ENCODE measurements around the gene DCAF7.
A peak's percentile ranks its signal among the peaks of the same experiment; 100 is the strongest.

The DCAF7 gene

GRCh38 chr17:63549946-63550816, at the start of gene DCAF7:
DCAF7 (plus strand) TSS chr17:63550477; CDS start chr17:63550678, 201 bp downstream.
- peak; percentile 100 for DNase-seq

- DNase-seq: no peak
Observed at GRCh38 chr17:63500543-63501390, 49.5 kb upstream of the DCAF7 start.

GRCh38 chr17:63503341-63503705, 47.0 kb upstream of the DCAF7 start:
- DNase-seq: no peak

GRCh38 chr17:63504261-63504660, 46.0 kb upstream of the DCAF7 start:
- no peak for DNase-seq

GRCh38 chr17:63505341-63505740, 44.9 kb upstream of the DCAF7 start:
- DNase-seq: no peak

- DNase-seq: no peak
Observed at GRCh38 chr17:63506627-63507026, 43.6 kb upstream of the DCAF7 start.

- DNase-seq: no peak
Observed at GRCh38 chr17:63511331-63511730, 38.9 kb upstream of the DCAF7 start.

- DNase-seq: no peak
Observed at GRCh38 chr17:63512388-63512787, 37.9 kb upstream of the DCAF7 start.

- no peak for DNase-seq
Observed at GRCh38 chr17:63512896-63513644, 37.2 kb upstream of the DCAF7 start.

- DNase-seq: no peak
Observed at GRCh38 chr17:63514477-63514876, 35.8 kb upstream of the DCAF7 start.

GRCh38 chr17:63514974-63515373, 35.3 kb upstream of the DCAF7 start:
- DNase-seq: no peak

GRCh38 chr17:63515426-63515825, 34.9 kb upstream of the DCAF7 start:
- DNase-seq: no peak

GRCh38 chr17:63516910-63517824, 33.1 kb upstream of the DCAF7 start:
- DNase-seq: no peak

- DNase-seq: no peak
Observed at GRCh38 chr17:63517825-63518534, 32.3 kb upstream of the DCAF7 start.

GRCh38 chr17:63519116-63519881, 31.0 kb upstream of the DCAF7 start:
- no peak for DNase-seq

- no peak for DNase-seq
Observed at GRCh38 chr17:63519972-63520882, 30.1 kb upstream of the DCAF7 start.

GRCh38 chr17:63523253-63523855, 26.9 kb upstream of the DCAF7 start, which contains the start of gene KCNH6:
KCNH6 (plus strand) TSS chr17:63523358; CDS start chr17:63523414, 56 bp downstream.
- no peak for DNase-seq

- DNase-seq: no peak
Observed at GRCh38 chr17:63524051-63524450, 26.2 kb upstream of the DCAF7 start.

Measured in activated T-cell treated with anti-CD3 and anti-CD28 coated beads for 4 hours (primary cell).